NCI-H128 (cell line): ENCODE data around the gene PCBD1.

ENCODE experiments used
- DNase-seq: peaks from one replicate; lab custom pipeline; 2025; ENCODE audit not compliant: unreplicated experiment; lab: John Stamatoyannopoulos, UW

PCBD1 gene

GRCh38 chr10:70918851-70919530 is 30.6 kb upstream of the PCBD1 start:
- DNase-seq, result no peak

- DNase-seq, result no peak
Observed at GRCh38 chr10:70917635-70918034, 29.3 kb upstream of the PCBD1 start.

- no peak for DNase-seq
Observed at GRCh38 chr10:70917226-70917625, 28.9 kb upstream of the PCBD1 start.

- DNase-seq, result no peak
Observed at GRCh38 chr10:70916241-70916640, 27.9 kb upstream of the PCBD1 start.

- DNase-seq, result no peak
Observed at GRCh38 chr10:70915806-70916205, 27.4 kb upstream of the PCBD1 start.

GRCh38 chr10:70915206-70915605 is 26.8 kb upstream of the PCBD1 start:
- no peak for DNase-seq

GRCh38 chr10:70914316-70914864 is 26.0 kb upstream of the PCBD1 start:
- no peak for DNase-seq

GRCh38 chr10:70913893-70914240 is 25.5 kb upstream of the PCBD1 start:
- DNase-seq, result no peak

- no peak for DNase-seq
Observed at GRCh38 chr10:70913191-70913892, 25.0 kb upstream of the PCBD1 start.

- no peak for DNase-seq
Observed at GRCh38 chr10:70912556-70912955, 24.2 kb upstream of the PCBD1 start.

- DNase-seq, result no peak
Observed at GRCh38 chr10:70911386-70911785, 23.0 kb upstream of the PCBD1 start.

GRCh38 chr10:70910486-70911341 is 22.3 kb upstream of the PCBD1 start:
- DNase-seq, result no peak

- no peak for DNase-seq
Observed at GRCh38 chr10:70909326-70909935, 21.1 kb upstream of the PCBD1 start.

GRCh38 chr10:70908406-70909296 is 20.3 kb upstream of the PCBD1 start:
- DNase-seq, result no peak

- no peak for DNase-seq
Observed at GRCh38 chr10:70907637-70908405, 19.5 kb upstream of the PCBD1 start.

GRCh38 chr10:70906953-70907636 is 18.7 kb upstream of the PCBD1 start:
- DNase-seq, result no peak

- DNase-seq, result no peak
Observed at GRCh38 chr10:70906031-70906783, 17.8 kb upstream of the PCBD1 start.
